GM10847 (cell line): ENCODE results near the gene IGLON5.

Experiments used
- POLR2A ChIP-seq: IDR thresholded peaks from 2 replicates; pipeline ENCODE4 v1.6.1; 2011; ENCODE audit not compliant: insufficient read length; ENCODE audit errors: extremely low read depth

Gene IGLON5

GRCh38 chr19:51296336-51297093, 14.9 kb upstream of the IGLON5 start:
- TF ChIP-seq POLR2A, result no peak

GRCh38 chr19:51297406-51297805, 14.0 kb upstream of the IGLON5 start:
- no peak for TF ChIP-seq POLR2A

GRCh38 chr19:51301266-51301665, 10.2 kb upstream of the IGLON5 start:
- TF ChIP-seq POLR2A, result no peak

GRCh38 chr19:51305479-51305878, 6.0 kb upstream of the IGLON5 start:
- TF ChIP-seq POLR2A, result no peak

GRCh38 chr19:51316688-51317087, 5.2 kb downstream of the IGLON5 start:
- TF ChIP-seq POLR2A, result no peak

GRCh38 chr19:51317376-51317775, 5.9 kb downstream of the IGLON5 start:
- TF ChIP-seq POLR2A, result no peak

- TF ChIP-seq POLR2A, result no peak
Measured at GRCh38 chr19:51317968-51318367, 6.5 kb downstream of the IGLON5 start.

- TF ChIP-seq POLR2A, result no peak
Measured at GRCh38 chr19:51318687-51319648, 7.5 kb downstream of the IGLON5 start.

GRCh38 chr19:51319649-51320279, 8.3 kb downstream of the IGLON5 start:
- TF ChIP-seq POLR2A, result no peak

- TF ChIP-seq POLR2A, result no peak
Measured at GRCh38 chr19:51320280-51320657, 8.8 kb downstream of the IGLON5 start.

- TF ChIP-seq POLR2A, result no peak
Measured at GRCh38 chr19:51321799-51322198, 10.4 kb downstream of the IGLON5 start.

- TF ChIP-seq POLR2A, result no peak
Measured at GRCh38 chr19:51323481-51324166, 12.2 kb downstream of the IGLON5 start.

- TF ChIP-seq POLR2A, result no peak
Measured at GRCh38 chr19:51324167-51324481, 12.7 kb downstream of the IGLON5 start.

- TF ChIP-seq POLR2A, result no peak
Measured at GRCh38 chr19:51325161-51325976, 13.9 kb downstream of the IGLON5 start.
